ENCODE results near the gene DMD.

DNA sequence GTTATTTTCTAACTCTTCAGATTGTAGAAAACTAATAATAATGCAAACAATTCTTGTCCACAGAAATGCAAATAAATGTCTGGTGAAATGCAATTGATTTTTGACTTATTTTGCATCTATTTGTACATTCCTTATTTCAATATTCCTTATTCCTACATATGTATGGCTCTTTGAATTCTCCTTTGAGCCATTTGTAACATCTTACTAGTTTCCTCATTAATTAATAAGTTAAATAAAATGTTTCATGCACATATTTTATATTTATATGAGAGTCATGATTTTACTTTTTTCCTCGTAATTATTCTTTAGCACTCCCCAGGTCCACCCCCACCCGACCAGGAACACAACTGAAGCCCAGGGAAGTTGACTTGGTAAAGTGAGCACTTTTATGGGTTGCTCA lies 2136.8 kb downstream of the DMD start:
- TF ChIP-seq POLR2AphosphoS5 (IDR thresholded peaks at IDR 0.05; ENCODE audit: low read depth, low read length) (no peak), POLR2A (IDR thresholded peaks at IDR 0.05; ENCODE audit: low read depth, low read length) (no peak)
